LHCN-M2 (cell line): Measurements from ENCODE around the gene SPATA13. TPM values are rescaled to one million over a fixed set of nuclear protein-coding genes. Genes with fewer than 3 reads are reported as not detected.

Experiments
- DNase-seq: peaks from one replicate; pipeline ENCODE4 v3.0.0-alpha.2; 2012; ENCODE audit warnings: low read depth
- total RNA-seq: library from RNA; depleted of rRNA; stranded (reverse); fragments of >200 nt; gene quantifications from 2 replicates; pipeline ENCODE4 v1.2.3, GENCODE V29; 2014

SPATA13 gene
- total RNA-seq, 1 experiment from 2014 or later = 12.1 TPM

- no peak for DNase-seq
Observed at GRCh38 chr13:24141333-24141910, 19.1 kb upstream of the SPATA13 start.

- DNase-seq = no peak
Observed at GRCh38 chr13:24142453-24142852, 18.1 kb upstream of the SPATA13 start.

GRCh38 chr13:24142886-24143285 lies 17.6 kb upstream of the SPATA13 start:
- no peak for DNase-seq

GRCh38 chr13:24145240-24145639 lies 15.3 kb upstream of the SPATA13 start:
- no peak for DNase-seq

GRCh38 chr13:24145674-24146073 lies 14.8 kb upstream of the SPATA13 start:
- no peak for DNase-seq

- no peak for DNase-seq
Observed at GRCh38 chr13:24146961-24147569, 13.5 kb upstream of the SPATA13 start.

GRCh38 chr13:24147570-24147963 lies 13.0 kb upstream of the SPATA13 start:
- DNase-seq = no peak

- DNase-seq = peak; percentile 99
Observed at GRCh38 chr13:24148414-24149235, 11.9 kb upstream of the SPATA13 start.

- peak; percentile 79 for DNase-seq
Observed at GRCh38 chr13:24149246-24150032, 11.1 kb upstream of the SPATA13 start.

GRCh38 chr13:24150572-24150971 lies 9.9 kb upstream of the SPATA13 start:
- DNase-seq = no peak

GRCh38 chr13:24151864-24152263 lies 8.7 kb upstream of the SPATA13 start:
- no peak for DNase-seq

GRCh38 chr13:24152292-24153214 lies 8.0 kb upstream of the SPATA13 start:
- no peak for DNase-seq

GRCh38 chr13:24153347-24153746 lies 7.2 kb upstream of the SPATA13 start:
- DNase-seq = no peak

GRCh38 chr13:24153979-24154701 lies 6.4 kb upstream of the SPATA13 start:
- DNase-seq = no peak

GRCh38 chr13:24159357-24159756 lies 1.2 kb upstream of the SPATA13 start:
- DNase-seq = peak; percentile 68

GRCh38 chr13:24161010-24161775 lies 673 bp downstream of the SPATA13 start:
- DNase-seq = no peak

- DNase-seq = no peak
Observed at GRCh38 chr13:24161980-24162525, 1.5 kb downstream of the SPATA13 start.

GRCh38 chr13:24162604-24163003 lies 2.1 kb downstream of the SPATA13 start:
- no peak for DNase-seq

GRCh38 chr13:24165746-24166145 lies 5.2 kb downstream of the SPATA13 start:
- no peak for DNase-seq
